Measurements from ENCODE around the gene ACTN1. TPM values are rescaled to one million over a fixed set of nuclear protein-coding genes. Genes with fewer than 3 reads are reported as not detected.

Gene ACTN1
- total and polyA plus RNA-seq, 3 experiments from 2014 or later = 47.4 to 53.3 (median 52.7) TPM

DNA sequence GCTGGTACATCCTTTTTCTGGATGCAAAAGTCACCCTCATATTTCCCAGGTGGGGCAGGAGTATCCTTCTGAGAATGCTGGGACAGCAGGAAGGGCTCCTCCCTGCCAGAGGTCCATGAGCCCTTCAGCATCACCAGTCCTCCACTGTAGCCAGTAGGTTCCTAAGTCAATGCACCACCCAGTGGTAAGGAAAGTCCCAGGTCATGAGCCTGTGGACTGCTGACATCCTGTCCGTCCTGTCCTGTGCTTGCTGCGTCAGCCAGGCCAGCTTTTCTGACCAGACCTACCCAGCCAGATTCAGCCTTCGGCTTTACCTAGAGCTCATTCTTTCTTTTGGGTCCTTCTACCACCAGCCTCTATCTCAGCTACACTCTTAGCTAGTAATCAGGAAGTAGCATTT lies 23.0 kb upstream of the ACTN1 start:
- Histone ChIP-seq H3K9me3 (ENCODE audit: low read length) (no peaks in the 10 kb centered on the region), H3K27me3 (ENCODE audit: insufficient read depth, low read length, poor library complexity, severe bottlenecking) (no peaks in the 10 kb centered on the region), H3K4me1 (ENCODE audit: insufficient read depth, low read length) (no peaks in the 10 kb centered on the region), H3K4me3 (ENCODE audit: low read length) (no peak overlapping the region), H3K27ac (ENCODE audit: low read depth, low read length) (no peak overlapping the region), H3K36me3 (ENCODE audit: insufficient read depth, low read length) (no peaks in the 10 kb centered on the region)
- DNase-seq = peak in 1 of 5 donors; percentile 15
- H3K27ac Mint-ChIP-seq = no peak overlapping the region
- H3K4me3 Mint-ChIP-seq = no peak overlapping the region
- H3K27me3 Mint-ChIP-seq = peaks cover 2 to 18% of the 10 kb centered on the region in 2 donors
- peaks cover 0 to 2% (median 0%) of the 10 kb centered on the region in 5 donors for H3K9me3 Mint-ChIP-seq
- POLR2A ChIA-PET = no interaction called here
- peaks cover 0 to 5% (median 0%) of the 10 kb centered on the region in 3 donors for H3K36me3 Mint-ChIP-seq
- CTCF ChIA-PET = interaction anchor here (0.8 to 1.6 kb wide), 2 partner anchors 90 kb away, joined by 3 read pairs; no protein-coding TSS in a partner anchor
- H3K4me1 Mint-ChIP-seq = no peaks in the 10 kb centered on the region

DNA sequence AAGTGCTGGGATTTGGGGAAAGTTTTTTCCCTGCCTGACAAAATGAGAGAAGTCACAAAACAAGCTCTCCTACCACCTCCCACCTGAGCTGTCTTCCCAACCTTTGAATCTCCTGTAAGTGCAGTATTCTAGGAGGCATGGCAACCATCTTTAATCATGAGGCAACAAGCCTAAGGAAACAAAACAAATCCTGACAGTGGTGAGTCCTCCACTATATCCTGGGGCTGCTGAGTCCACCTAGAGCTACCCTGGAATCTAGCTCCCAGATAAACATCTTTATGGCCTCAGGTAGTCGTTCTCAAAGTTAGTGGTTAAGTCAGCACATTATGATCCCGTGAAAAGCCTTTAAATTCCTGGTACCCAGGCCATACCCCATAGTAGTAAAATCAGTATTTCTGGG lies 22.3 kb upstream of the ACTN1 start:
- Histone ChIP-seq H3K27ac (ENCODE audit: low read depth, low read length) (no peak overlapping the region), H3K36me3 (ENCODE audit: insufficient read depth, low read length) (no peaks in the 10 kb centered on the region), H3K27me3 (ENCODE audit: insufficient read depth, low read length, poor library complexity, severe bottlenecking) (no peaks in the 10 kb centered on the region), H3K9me3 (ENCODE audit: low read length) (no peaks in the 10 kb centered on the region), H3K4me1 (ENCODE audit: insufficient read depth, low read length) (no peaks in the 10 kb centered on the region), H3K4me3 (ENCODE audit: low read length) (no peak overlapping the region)
- no peak overlapping the region for H3K4me3 Mint-ChIP-seq
- peaks cover 0 to 5% (median 0%) of the 10 kb centered on the region in 3 donors for H3K36me3 Mint-ChIP-seq
- H3K9me3 Mint-ChIP-seq = peaks cover 0 to 2% (median 0%) of the 10 kb centered on the region in 5 donors
- ChIA-PET CTCF (interaction anchor here (1.1 to 1.6 kb wide), 2 partner anchors 25 to 89 kb away, joined by 3 read pairs; no protein-coding TSS in a partner anchor), POLR2A (no interaction called here)
- H3K27me3 Mint-ChIP-seq = peaks cover 2 to 18% of the 10 kb centered on the region in 2 donors
- no peak for DNase-seq
- H3K4me1 Mint-ChIP-seq = no peaks in the 10 kb centered on the region
- H3K27ac Mint-ChIP-seq = peak overlapping the region in 1 of 8 donors; percentile 47

DNA sequence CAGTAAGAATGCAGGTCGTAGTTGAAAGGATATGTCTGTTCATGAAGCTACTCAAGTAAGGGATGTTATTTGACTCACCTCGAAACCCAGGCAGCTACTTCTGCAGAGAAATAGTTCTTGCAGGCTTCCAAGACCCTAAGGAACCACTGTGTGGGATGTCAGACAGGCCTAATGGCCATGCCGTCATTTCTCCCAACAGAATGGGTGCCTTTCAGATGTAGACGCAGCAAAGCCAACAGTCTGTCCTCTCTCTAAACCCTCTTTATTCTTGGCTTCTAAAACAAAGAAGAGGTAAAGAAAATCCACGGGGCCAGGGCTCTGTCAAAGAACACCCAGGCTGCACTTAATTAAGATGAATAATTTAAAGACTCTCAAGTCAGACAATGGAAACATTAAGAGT lies 19.0 kb upstream of the ACTN1 start:
- ChIA-PET CTCF (no interaction called here), POLR2A (no interaction called here)
- peaks cover 6 to 9% of the 10 kb centered on the region in 2 donors for H3K27me3 Mint-ChIP-seq
- Histone ChIP-seq H3K27ac (ENCODE audit: low read depth, low read length) (no peak overlapping the region), H3K27me3 (ENCODE audit: insufficient read depth, low read length, poor library complexity, severe bottlenecking) (no peaks in the 10 kb centered on the region), H3K9me3 (ENCODE audit: low read length) (no peaks in the 10 kb centered on the region), H3K4me3 (ENCODE audit: low read length) (no peak overlapping the region), H3K36me3 (ENCODE audit: insufficient read depth, low read length) (no peaks in the 10 kb centered on the region), H3K4me1 (ENCODE audit: insufficient read depth, low read length) (peaks cover 6% of the 10 kb centered on the region)
- H3K27ac Mint-ChIP-seq = peak overlapping the region in 2 of 8 donors; percentile 33 to 65
- H3K9me3 Mint-ChIP-seq = no peaks in the 10 kb centered on the region
- no peak overlapping the region for H3K4me3 Mint-ChIP-seq
- H3K36me3 Mint-ChIP-seq = no peaks in the 10 kb centered on the region
- no peak for DNase-seq
- peaks cover 0 to 4% (median 1%) of the 10 kb centered on the region in 3 donors for H3K4me1 Mint-ChIP-seq

DNA sequence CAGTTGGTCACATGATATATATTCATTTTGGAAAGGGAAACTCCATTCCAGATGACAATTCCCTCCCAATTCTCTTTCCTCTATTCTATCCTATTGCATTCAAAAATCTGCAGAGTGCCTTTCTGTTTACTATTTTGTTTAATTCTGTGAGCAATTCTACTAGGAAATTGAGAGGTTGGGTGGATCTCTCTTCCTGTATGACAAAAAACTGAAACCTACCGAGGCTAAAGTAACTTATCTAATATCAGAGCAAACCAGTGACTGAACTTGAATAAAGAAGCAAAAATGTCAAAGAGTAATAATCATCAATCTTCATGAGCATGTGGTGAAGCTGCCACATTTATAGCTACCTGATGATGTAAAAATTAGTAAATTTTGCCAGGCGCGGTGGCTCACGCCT lies 16.6 kb upstream of the ACTN1 start:
- no peak overlapping the region for H3K4me3 Mint-ChIP-seq
- Histone ChIP-seq H3K36me3 (ENCODE audit: insufficient read depth, low read length) (no peaks in the 10 kb centered on the region), H3K4me3 (ENCODE audit: low read length) (no peak overlapping the region), H3K27me3 (ENCODE audit: insufficient read depth, low read length, poor library complexity, severe bottlenecking) (no peaks in the 10 kb centered on the region), H3K9me3 (ENCODE audit: low read length) (no peaks in the 10 kb centered on the region), H3K27ac (ENCODE audit: low read depth, low read length) (no peak overlapping the region), H3K4me1 (ENCODE audit: insufficient read depth, low read length) (peaks cover 6% of the 10 kb centered on the region)
- DNase-seq = no peak
- peaks cover 7 to 9% of the 10 kb centered on the region in 2 donors for H3K27me3 Mint-ChIP-seq
- no peak overlapping the region for H3K27ac Mint-ChIP-seq
- peaks cover 0 to 4% (median 1%) of the 10 kb centered on the region in 3 donors for H3K4me1 Mint-ChIP-seq
- POLR2A ChIA-PET = no interaction called here
- H3K9me3 Mint-ChIP-seq = no peaks in the 10 kb centered on the region
- H3K36me3 Mint-ChIP-seq = no peaks in the 10 kb centered on the region
- CTCF ChIA-PET = no interaction called here

DNA sequence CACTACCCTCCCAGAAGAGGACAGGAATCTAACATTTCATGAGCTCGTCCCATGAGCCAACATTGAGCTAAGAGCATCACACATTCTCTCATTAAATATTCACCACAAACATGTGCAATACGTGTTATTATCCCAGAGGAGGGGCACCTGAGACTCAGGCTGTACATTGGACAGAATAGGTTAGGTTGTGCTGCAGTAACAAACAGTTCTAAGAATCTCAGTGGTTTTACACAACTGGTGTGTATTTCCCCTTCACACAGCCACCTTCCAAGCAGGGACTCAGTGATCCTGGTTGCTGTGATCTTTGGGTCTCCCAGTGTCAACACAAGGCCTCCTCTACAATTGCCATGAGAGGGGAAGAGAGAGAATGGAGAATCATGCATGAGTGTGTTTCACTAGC lies 15.0 kb upstream of the ACTN1 start:
- H3K27me3 ChIP-seq (ENCODE audit: insufficient read depth, low read length, poor library complexity, severe bottlenecking) = no peaks in the 10 kb centered on the region
- no peak for DNase-seq
- Mint-ChIP-seq H3K4me1 (peaks cover 0 to 4% (median 1%) of the 10 kb centered on the region in 3 donors), H3K27me3 (peaks cover 8 to 9% of the 10 kb centered on the region in 2 donors), H3K27ac (no peak overlapping the region), H3K9me3 (no peaks in the 10 kb centered on the region), H3K36me3 (no peaks in the 10 kb centered on the region), H3K4me3 (no peak overlapping the region)
- ChIA-PET POLR2A (no interaction called here), CTCF (no interaction called here)
- no peaks in the 10 kb centered on the region for H3K9me3 ChIP-seq (ENCODE audit: low read length)
- no peak overlapping the region for H3K4me3 ChIP-seq (ENCODE audit: low read length)
- no peaks in the 10 kb centered on the region for H3K36me3 ChIP-seq (ENCODE audit: insufficient read depth, low read length)
- no peak overlapping the region for H3K27ac ChIP-seq (ENCODE audit: low read depth, low read length)
- peaks cover 6% of the 10 kb centered on the region for H3K4me1 ChIP-seq (ENCODE audit: insufficient read depth, low read length)

DNA sequence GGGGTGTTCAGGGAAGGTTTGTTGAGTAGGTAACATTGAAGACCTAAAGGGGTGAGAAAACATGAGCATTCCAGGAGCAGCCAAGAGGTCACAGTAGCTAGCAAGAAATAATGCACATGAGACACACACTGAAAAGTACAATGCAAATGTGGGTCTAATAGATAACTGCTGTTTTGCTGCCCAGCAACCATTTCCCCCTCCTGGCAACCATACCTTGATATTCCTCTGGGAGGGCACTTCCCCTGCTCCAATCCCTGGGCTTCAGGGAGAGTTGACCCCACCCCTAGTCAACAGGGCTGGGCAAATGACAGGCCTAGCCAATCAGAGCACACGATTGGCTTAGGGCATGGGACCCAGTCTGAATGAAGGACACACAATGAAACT lies 8.5 kb upstream of the ACTN1 start:
- H3K9me3 ChIP-seq (ENCODE audit: low read length) = no peaks in the 10 kb centered on the region

DNA sequence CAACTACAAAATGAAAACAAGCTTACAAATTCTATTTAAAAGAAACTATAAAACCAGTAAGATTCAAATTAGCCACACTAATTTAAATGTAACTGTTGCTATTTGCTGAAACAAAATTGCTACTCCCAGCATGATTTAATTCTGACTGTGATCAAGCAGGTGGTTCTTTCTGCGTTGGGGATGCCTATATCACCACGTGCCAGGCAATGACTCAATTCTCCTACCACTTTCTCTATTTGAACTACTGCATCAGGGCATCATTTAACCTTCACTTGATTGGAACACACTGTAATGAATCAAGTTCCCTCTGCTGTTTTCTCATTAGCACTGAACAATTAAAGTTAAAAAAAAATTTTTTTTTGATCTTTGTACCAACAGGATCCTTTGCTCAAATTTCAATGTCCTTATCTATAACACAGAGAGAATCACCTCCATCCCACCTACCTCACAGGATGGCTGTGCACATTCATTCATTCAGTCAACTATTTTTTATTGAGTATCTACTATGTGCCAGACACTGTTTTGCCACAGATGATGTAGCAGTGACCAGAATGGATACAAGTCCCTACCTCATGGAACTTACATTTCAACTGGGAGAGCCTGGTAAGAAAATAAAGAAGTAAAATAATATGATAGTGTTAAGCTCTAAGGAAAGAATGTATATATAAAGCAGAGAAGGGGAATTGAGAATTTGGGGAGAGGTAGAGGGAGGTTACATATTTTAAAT lies 8.0 kb upstream of the ACTN1 start:
- ChIA-PET POLR2A (no interaction called here), CTCF (no interaction called here)
- no peak overlapping the region for H3K4me3 Mint-ChIP-seq
- no peaks in the 10 kb centered on the region for H3K9me3 Mint-ChIP-seq
- H3K9me3 ChIP-seq (ENCODE audit: low read length) = no peaks in the 10 kb centered on the region
- H3K4me1 ChIP-seq (ENCODE audit: insufficient read depth, low read length) = no peaks in the 10 kb centered on the region
- DNase-seq = no peak
- no peak overlapping the region for H3K4me3 ChIP-seq (ENCODE audit: low read length)
- peaks cover 3% of the 10 kb centered on the region in 2 donors for H3K27me3 Mint-ChIP-seq
- no peak overlapping the region for H3K27ac Mint-ChIP-seq
- no peaks in the 10 kb centered on the region for H3K36me3 ChIP-seq (ENCODE audit: insufficient read depth, low read length)
- H3K36me3 Mint-ChIP-seq = peaks cover 0 to 2% (median 0%) of the 10 kb centered on the region in 3 donors
- H3K27ac ChIP-seq (ENCODE audit: low read depth, low read length) = no peak overlapping the region
- no peaks in the 10 kb centered on the region for H3K27me3 ChIP-seq (ENCODE audit: insufficient read depth, low read length, poor library complexity, severe bottlenecking)
- H3K4me1 Mint-ChIP-seq = peaks cover 0 to 5% (median 2%) of the 10 kb centered on the region in 3 donors

More for the DNA sequence above, 8.5 kb upstream of the ACTN1 start:
- DNase-seq = no peak
- ChIA-PET CTCF (no interaction called here), POLR2A (no interaction called here)
- Mint-ChIP-seq H3K27me3 (peaks cover 3% of the 10 kb centered on the region in 2 donors), H3K4me3 (no peak overlapping the region), H3K27ac (no peak overlapping the region), H3K9me3 (no peaks in the 10 kb centered on the region), H3K4me1 (peaks cover 0 to 5% (median 2%) of the 10 kb centered on the region in 3 donors), H3K36me3 (peaks cover 0 to 2% (median 0%) of the 10 kb centered on the region in 3 donors)
- Histone ChIP-seq H3K4me1 (ENCODE audit: insufficient read depth, low read length) (no peaks in the 10 kb centered on the region), H3K4me3 (ENCODE audit: low read length) (no peak overlapping the region), H3K27me3 (ENCODE audit: insufficient read depth, low read length, poor library complexity, severe bottlenecking) (no peaks in the 10 kb centered on the region), H3K27ac (ENCODE audit: low read depth, low read length) (no peak overlapping the region), H3K36me3 (ENCODE audit: insufficient read depth, low read length) (no peaks in the 10 kb centered on the region)

DNA sequence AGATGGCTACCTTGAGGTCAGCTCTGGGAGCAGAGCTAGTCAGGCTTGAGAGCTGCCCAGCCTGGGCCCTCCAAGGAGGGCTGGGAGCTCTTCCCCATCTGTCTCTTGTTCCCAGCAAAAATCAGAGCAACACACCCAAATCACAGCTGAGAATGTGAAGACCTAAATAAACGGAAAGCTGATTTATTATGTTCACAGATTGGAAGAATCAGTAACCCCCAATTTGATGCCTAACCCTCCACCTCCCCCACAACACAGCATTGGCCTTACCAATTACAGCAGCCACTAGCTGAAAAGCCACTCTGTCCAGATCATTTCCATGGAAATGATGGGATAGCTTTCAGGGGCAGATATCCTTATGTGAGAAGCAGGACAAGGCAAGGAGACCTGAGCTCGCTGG lies 7.1 kb upstream of the ACTN1 start:
- no peak for DNase-seq
- Histone ChIP-seq H3K27me3 (ENCODE audit: insufficient read depth, low read length, poor library complexity, severe bottlenecking) (no peaks in the 10 kb centered on the region), H3K4me1 (ENCODE audit: insufficient read depth, low read length) (no peaks in the 10 kb centered on the region), H3K27ac (ENCODE audit: low read depth, low read length) (no peak overlapping the region), H3K4me3 (ENCODE audit: low read length) (no peak overlapping the region), H3K9me3 (ENCODE audit: low read length) (no peaks in the 10 kb centered on the region), H3K36me3 (ENCODE audit: insufficient read depth, low read length) (no peaks in the 10 kb centered on the region)
- CTCF ChIA-PET = interaction anchor here (1.1 kb wide), 1 partner anchor 11 kb away, joined by 3 read pairs; no protein-coding TSS in a partner anchor
- peaks cover 3% of the 10 kb centered on the region in 2 donors for H3K27me3 Mint-ChIP-seq
- H3K4me1 Mint-ChIP-seq = peaks cover 0 to 5% (median 2%) of the 10 kb centered on the region in 3 donors
- POLR2A ChIA-PET = no interaction called here
- H3K9me3 Mint-ChIP-seq = no peaks in the 10 kb centered on the region
- H3K4me3 Mint-ChIP-seq = no peak overlapping the region
- H3K27ac Mint-ChIP-seq = peak overlapping the region in 1 of 8 donors; percentile 28
- peaks cover 0 to 2% (median 0%) of the 10 kb centered on the region in 3 donors for H3K36me3 Mint-ChIP-seq

All from CD8-positive, alpha-beta memory T cell (primary cell).